Fibroblast of pulmonary artery (primary cell): Measurements from ENCODE around the gene ZFP36L2.

Source experiments
- DNase-seq: peaks from one replicate; pipeline ENCODE4 v3.0.0-alpha.2; 2010; ENCODE audit warnings: low read depth
- H3K4me3 ChIP-seq: replicated peaks from 2 replicates; pipeline ENCODE4 v1.5.1; 2011; ENCODE audit warnings: low read depth, mild to moderate bottlenecking, control low read depth, low read length, moderate library complexity
- TF ChIP-seq, protein P1 (sequence below): IDR thresholded peaks from 2 replicates; pipeline ENCODE4 v1.5.1; 2011; ENCODE audit warnings: mild to moderate bottlenecking, control low read depth, low read length, inconsistent platforms; ENCODE audit errors: missing control alignments

Gene ZFP36L2

GRCh38 chr2:43238813-43239212 lies 12.4 kb upstream of the ZFP36L2 start:
- no peak for DNase-seq
- TF ChIP-seq, protein P1, sequence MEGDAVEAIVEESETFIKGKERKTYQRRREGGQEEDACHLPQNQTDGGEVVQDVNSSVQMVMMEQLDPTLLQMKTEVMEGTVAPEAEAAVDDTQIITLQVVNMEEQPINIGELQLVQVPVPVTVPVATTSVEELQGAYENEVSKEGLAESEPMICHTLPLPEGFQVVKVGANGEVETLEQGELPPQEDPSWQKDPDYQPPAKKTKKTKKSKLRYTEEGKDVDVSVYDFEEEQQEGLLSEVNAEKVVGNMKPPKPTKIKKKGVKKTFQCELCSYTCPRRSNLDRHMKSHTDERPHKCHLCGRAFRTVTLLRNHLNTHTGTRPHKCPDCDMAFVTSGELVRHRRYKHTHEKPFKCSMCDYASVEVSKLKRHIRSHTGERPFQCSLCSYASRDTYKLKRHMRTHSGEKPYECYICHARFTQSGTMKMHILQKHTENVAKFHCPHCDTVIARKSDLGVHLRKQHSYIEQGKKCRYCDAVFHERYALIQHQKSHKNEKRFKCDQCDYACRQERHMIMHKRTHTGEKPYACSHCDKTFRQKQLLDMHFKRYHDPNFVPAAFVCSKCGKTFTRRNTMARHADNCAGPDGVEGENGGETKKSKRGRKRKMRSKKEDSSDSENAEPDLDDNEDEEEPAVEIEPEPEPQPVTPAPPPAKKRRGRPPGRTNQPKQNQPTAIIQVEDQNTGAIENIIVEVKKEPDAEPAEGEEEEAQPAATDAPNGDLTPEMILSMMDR, result no peak
- H3K4me3 ChIP-seq, result no peak overlapping the region

DNA sequence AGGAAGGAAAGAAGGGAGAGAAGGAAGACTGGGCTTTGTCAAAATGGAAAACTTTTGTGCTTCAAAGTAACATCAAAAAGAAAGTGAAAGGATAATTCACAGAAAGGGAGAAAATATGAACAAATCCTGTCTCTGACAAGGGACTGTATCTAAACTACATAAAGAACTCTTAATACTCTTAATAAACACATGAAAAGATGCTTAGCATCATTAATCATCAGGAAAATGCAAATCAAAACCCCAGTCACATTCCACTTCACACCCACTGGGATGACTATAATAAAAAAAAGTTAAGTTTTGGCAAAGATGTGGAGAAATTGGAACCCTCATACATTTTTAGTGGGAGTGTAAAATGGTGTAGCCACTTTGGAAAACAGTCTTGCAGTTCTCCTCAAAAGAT lies 11.8 kb upstream of the ZFP36L2 start:
- TF ChIP-seq, protein P1, result no peak
- H3K4me3 ChIP-seq, result no peak overlapping the region
- no peak for DNase-seq

DNA sequence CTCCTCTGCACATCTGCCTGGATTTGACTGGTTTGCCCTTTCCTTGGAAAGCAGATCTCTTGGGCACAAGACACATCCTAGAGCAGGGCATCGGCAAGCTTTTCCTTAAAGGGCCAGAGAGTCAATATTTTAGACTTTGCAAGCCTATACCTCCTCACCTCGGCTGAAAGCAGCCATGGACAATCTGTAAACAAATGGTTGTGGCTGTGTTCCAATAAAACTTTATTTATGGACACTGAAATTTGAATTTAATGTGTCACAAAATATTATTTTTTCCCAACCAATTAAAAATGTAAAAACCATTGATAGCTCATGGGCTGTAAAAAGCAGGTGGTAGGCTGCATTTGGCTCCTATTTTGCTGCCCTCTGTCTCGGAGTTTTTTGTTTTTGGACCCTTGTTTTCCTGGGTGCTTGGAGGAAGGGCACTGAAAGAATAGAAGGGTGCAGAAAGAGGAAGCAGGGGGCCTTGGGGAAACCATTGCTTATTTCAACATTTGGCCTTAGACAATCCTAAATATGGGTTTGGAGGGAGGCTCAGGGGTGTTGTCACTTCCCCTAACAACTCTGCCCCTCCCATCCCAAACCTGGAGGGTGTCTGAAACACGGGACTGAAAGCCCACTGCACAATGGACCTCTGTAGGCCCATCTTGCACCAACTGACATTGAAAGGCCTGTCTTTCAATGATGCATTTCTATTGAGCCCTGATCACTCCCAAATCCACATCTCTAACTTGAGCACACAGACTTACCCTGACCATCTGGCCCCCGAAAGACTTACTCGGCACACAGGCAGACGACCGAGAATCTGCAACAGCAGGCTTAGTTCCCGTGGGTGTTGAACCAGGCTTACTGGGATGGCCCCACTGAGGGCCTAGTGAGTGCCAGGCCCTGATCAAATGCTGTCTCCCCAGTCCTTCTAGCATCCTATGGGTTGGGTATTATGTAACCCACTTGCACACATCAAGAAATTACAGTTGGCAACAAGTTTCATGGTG lies 7.1 kb upstream of the ZFP36L2 start:
- no peak overlapping the region for H3K4me3 ChIP-seq
- DNase-seq, result no peak

GRCh38 chr2:43230951-43231827 lies 4.8 kb upstream of the ZFP36L2 start:
- H3K4me3 ChIP-seq, result no peak overlapping the region
- no peak for DNase-seq
- TF ChIP-seq, protein P1, result no peak

More for the DNA sequence above, 7.1 kb upstream of the ZFP36L2 start:
- TF ChIP-seq, protein P1, result no peak

DNA sequence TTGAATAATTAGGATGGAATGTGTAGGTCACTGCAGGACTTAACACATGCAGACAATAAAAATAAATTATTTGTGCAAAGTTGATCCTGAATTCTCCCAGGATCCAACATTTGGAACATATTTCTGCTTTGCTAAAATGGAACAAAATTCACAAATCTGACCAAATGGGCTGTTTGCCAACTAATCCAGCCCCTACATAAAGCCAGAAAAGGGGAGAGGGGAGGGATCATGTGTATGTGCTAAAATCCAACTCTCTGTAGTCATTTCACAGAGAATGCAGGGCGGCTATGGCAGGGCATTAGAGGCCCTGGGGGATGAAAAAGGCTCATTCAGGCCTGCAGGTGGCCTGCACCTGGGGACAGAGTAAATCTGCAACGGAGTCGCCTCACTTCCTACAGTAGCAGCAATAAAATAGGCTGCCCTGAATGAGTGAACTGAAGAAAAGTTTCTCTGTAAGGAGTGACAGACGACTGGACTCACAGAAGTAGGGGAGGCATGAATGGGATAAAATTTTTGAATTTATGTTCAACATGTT lies 4.0 kb upstream of the ZFP36L2 start:
- TF ChIP-seq, protein P1, result no peak
- no peak for DNase-seq
- no peak overlapping the region for H3K4me3 ChIP-seq

GRCh38 chr2:43228756-43229659 lies 2.6 kb upstream of the ZFP36L2 start:
- TF ChIP-seq, protein P1, result no peak
- H3K4me3 ChIP-seq, result no peak overlapping the region
- peak; percentile 32 for DNase-seq
